ENCODE data around the gene DLL4. TPM values are rescaled to one million over a fixed set of nuclear protein-coding genes. Genes with fewer than 3 reads are reported as not detected.
A peak's percentile ranks its signal among the peaks of the same experiment; 100 is the strongest.

The DLL4 gene
- total and polyA plus RNA-seq, 10 donors: 1.2 to 26.3 (median 10.2) TPM

- H3K9me3 ChIP-seq: no peaks in the 10 kb centered on the region
- peak overlapping the region in 4 of 8 donors; percentile 58 to 91 (median 90) for H3K27ac ChIP-seq
- DNase-seq: peak; percentile 88
- H3K27me3 ChIP-seq (replicated peaks in 1 of 7): no peaks in the 10 kb centered on the region
- 74 to 82% (median 76%) methylated on average over 21 to 22 of the region's 22 CpGs for WGBS, 5 donors
- H3K4me1 ChIP-seq: peaks cover 11 to 59% (median 43%) of the 10 kb centered on the region in 6 donors
- TF ChIP-seq CTCF (IDR thresholded peaks at IDR 0.05 in 8 of 11, conservative IDR thresholded peaks at IDR 0.05 in 3 of 11) (no peak), POLR2AphosphoS5 (IDR thresholded peaks at IDR 0.05) (no peak), POLR2A (IDR thresholded peaks at IDR 0.05) (no peak)
- peaks cover 0 to 26% (median 17%) of the 10 kb centered on the region in 6 donors for H3K36me3 ChIP-seq
- H3K4me3 ChIP-seq: peak overlapping the region in 2 of 8 donors; percentile 88 to 98
- intact Hi-C loops (cut with DNase I; ENCODE audit: low total_unique reads): loop anchor here (5.0 kb wide), 1 partner anchor 216 kb away; no protein-coding TSS in a partner anchor
Measured at GRCh38 chr15:40893019-40893670, 36.0 kb upstream of the DLL4 start.

- 5 to 9% (median 6%) methylated on average over 39 to 55 of the region's 55 CpGs for WGBS, 5 donors
- Histone ChIP-seq H3K36me3 (peaks cover 0 to 35% (median 24%) of the 10 kb centered on the region in 6 donors), H3K27me3 (replicated peaks in 1 of 7) (no peaks in the 10 kb centered on the region), H3K4me3 (peak within 1 kb of the TSS; percentile 84 to 98 (median 88)), H3K9me3 (no peaks in the 10 kb centered on the region), H3K4me1 (peaks cover 11 to 60% (median 43%) of the 10 kb centered on the region in 6 donors), H3K27ac (peak within 1 kb of the TSS; percentile 58 to 92 (median 90))
- intact Hi-C loops (cut with DNase I; ENCODE audit: low total_unique reads): loop anchor here (5.0 kb wide), 1 partner anchor 217 kb away; no protein-coding TSS in a partner anchor
- peak; percentile 100 for DNase-seq
- TF ChIP-seq POLR2AphosphoS5 (IDR thresholded peaks at IDR 0.05): peak; percentile 95 to 98 (median 96)
- TF ChIP-seq POLR2A (IDR thresholded peaks at IDR 0.05): peak in 1 of 3 donors; percentile 66
- TF ChIP-seq CTCF (IDR thresholded peaks at IDR 0.05 in 8 of 11, conservative IDR thresholded peaks at IDR 0.05 in 3 of 11): peak; percentile 99 to 100 (median 100)
Measured at GRCh38 chr15:40893733-40894680, 35.1 kb upstream of the DLL4 start, which contains the start of gene VPS18. Gene VPS18, plus strand, starts transcription at chr15:40894450. Its CDS starts 319 bp downstream, at chr15:40894769.

GRCh38 chr15:40894681-40895448 lies 34.3 kb upstream of the DLL4 start:
- peaks cover 11 to 69% (median 45%) of the 10 kb centered on the region in 6 donors for H3K4me1 ChIP-seq
- peak overlapping the region; percentile 84 to 98 (median 88) for H3K4me3 ChIP-seq
- TF ChIP-seq POLR2AphosphoS5 (IDR thresholded peaks at IDR 0.05) (no peak), CTCF (IDR thresholded peaks at IDR 0.05 in 8 of 11, conservative IDR thresholded peaks at IDR 0.05 in 3 of 11) (peak in 8 of 11 experiments; percentile 14 to 52 (median 30))
- H3K36me3 ChIP-seq: peaks cover 0 to 43% (median 33%) of the 10 kb centered on the region in 6 donors
- intact Hi-C loops (cut with DNase I; ENCODE audit: low total_unique reads): loop anchor here (5.0 kb wide), 3 partner anchors 198 to 287 kb away; partner anchors contain the start of gene RAD51
- peak overlapping the region; percentile 58 to 92 (median 90) for H3K27ac ChIP-seq
- peak; percentile 93 for DNase-seq
- H3K9me3 ChIP-seq: no peaks in the 10 kb centered on the region
- H3K27me3 ChIP-seq (replicated peaks in 1 of 7): no peaks in the 10 kb centered on the region
- WGBS, 5 donors: 2 to 6% (median 2%) methylated on average over 14 to 33 of the region's 33 CpGs

Measured in spleen (tissue), 11 donors.